ENCODE results near the gene NIPSNAP2. TPM values are rescaled to one million over a fixed set of nuclear protein-coding genes. Genes with fewer than 3 reads are reported as not detected.

The NIPSNAP2 gene
- total RNA-seq, 2 experiments from 2014 or later: 35.9 to 49.9 TPM

Other genes starting within 250 kb of the NIPSNAP2 start
- gene SEPTIN14, start 101.8 kb upstream of the NIPSNAP2 start, total RNA-seq (2014; rRNA removed; shearing (Covaris generic)): not detected in 2 replicates
- gene SEPTIN14, start 101.8 kb upstream of the NIPSNAP2 start, total RNA-seq (2022): not detected in 2 replicates
- gene ZNF713, start 77.1 kb upstream of the NIPSNAP2 start, total RNA-seq (2014; rRNA removed; shearing (Covaris generic)): 2.1 and 3.3 TPM in 2 replicates
- gene ZNF713, start 77.1 kb upstream of the NIPSNAP2 start, total RNA-seq (2022): 1.8 and 2.3 TPM in 2 replicates
- gene MRPS17, start 12.7 kb upstream of the NIPSNAP2 start, total RNA-seq (2014; rRNA removed; shearing (Covaris generic)): 24.9 and 27.8 TPM in 2 replicates
- gene MRPS17, start 12.7 kb upstream of the NIPSNAP2 start, total RNA-seq (2022): 18.0 and 23.2 TPM in 2 replicates
- gene PSPH, start 86.9 kb downstream of the NIPSNAP2 start, total RNA-seq (2014; rRNA removed; shearing (Covaris generic)): 62.9 and 64.7 TPM in 2 replicates
- gene PSPH, start 86.9 kb downstream of the NIPSNAP2 start, total RNA-seq (2022): 45.1 and 55.3 TPM in 2 replicates
- 151 and 196 TPM in 2 replicates for gene CCT6A, start 87.2 kb downstream of the NIPSNAP2 start, total RNA-seq (2014; rRNA removed; shearing (Covaris generic))
- gene CCT6A, start 87.2 kb downstream of the NIPSNAP2 start, total RNA-seq (2022): 181 and 219 TPM in 2 replicates
- 46.4 and 60.8 TPM in 2 replicates for gene SUMF2, start 99.7 kb downstream of the NIPSNAP2 start, total RNA-seq (2014; rRNA removed; shearing (Covaris generic))
- gene SUMF2, start 99.7 kb downstream of the NIPSNAP2 start, total RNA-seq (2022): 107 and 110 TPM in 2 replicates
- 1.8 and 5.6 TPM in 2 replicates for gene PHKG1, start 128.4 kb downstream of the NIPSNAP2 start, total RNA-seq (2014; rRNA removed; shearing (Covaris generic))
- gene PHKG1, start 128.4 kb downstream of the NIPSNAP2 start, total RNA-seq (2022): 2.2 and 3.3 TPM in 2 replicates
- gene CHCHD2, start 141.9 kb downstream of the NIPSNAP2 start, total RNA-seq (2014; rRNA removed; shearing (Covaris generic)): 381 and 517 TPM in 2 replicates
- gene CHCHD2, start 141.9 kb downstream of the NIPSNAP2 start, total RNA-seq (2022): 478 and 522 TPM in 2 replicates
- not detected in 2 replicates for gene NUPR2, start 151.8 kb downstream of the NIPSNAP2 start, total RNA-seq (2014; rRNA removed; shearing (Covaris generic))
- not detected in 2 replicates for gene NUPR2, start 151.8 kb downstream of the NIPSNAP2 start, total RNA-seq (2022)